ENCODE data around the gene TSPAN17.

- no peak for TF ChIP-seq CTCF (IDR thresholded peaks at IDR 0.05)
- TF ChIP-seq POLR2A (IDR thresholded peaks at IDR 0.05), result no peak
Measured at GRCh38 chr5:176633598-176633997, 13.7 kb upstream of the TSPAN17 start.

All from body of pancreas (tissue), 4 donors.